Neural progenitor cell (in vitro differentiated cells): ENCODE results near the gene ZMYM5. TPM values are rescaled to one million over a fixed set of nuclear protein-coding genes. Genes with fewer than 3 reads are reported as not detected.
"Not testable (repeated sequence)": the region's sequence is repeated elsewhere in the genome, so short reads cannot be mapped to it uniquely, and the experiment has no call there.

ENCODE experiments used
- DNase-seq: peaks from one replicate; pipeline ENCODE4 v3.0.0-alpha.2; 2016; ENCODE audit warnings: low spot score
- H2AFZ ChIP-seq: fragments of 200-600 bp; sonication (generic); replicated peaks from 2 replicates; pipeline ENCODE4 v1.6.1; 2016; ENCODE audit warnings: antibody characterized with exemption
- H3F3A ChIP-seq: fragments of 200-600 bp; sonication (generic); 2 replicates; pipeline ENCODE4 v1.6.1; 2016; ENCODE audit warnings: antibody characterized with exemption, low read depth
- H3K27ac ChIP-seq: fragments of 200-600 bp; sonication (generic); 2 replicates; pipeline ENCODE4 v1.5.1; 2016; ENCODE audit warnings: mild to moderate bottlenecking
- H3K27me3 ChIP-seq: fragments of 200-600 bp; sonication (generic); 2 replicates; pipeline ENCODE4 v1.6.1; 2016; ENCODE audit warnings: mild to moderate bottlenecking, moderate library complexity
- H3K36me3 ChIP-seq: fragments of 200-600 bp; sonication (generic); 2 replicates; pipeline ENCODE4 v1.5.1; 2016
- H3K4me1 ChIP-seq: fragments of 200-600 bp; sonication (generic); 2 replicates; pipeline ENCODE4 v1.6.1; 2016; ENCODE audit warnings: mixed run types
- H3K4me2 ChIP-seq: fragments of 200-600 bp; sonication (generic); 2 replicates; pipeline ENCODE4 v1.6.1; 2016
- H3K4me3 ChIP-seq: fragments of 200-600 bp; sonication (generic); 2 replicates; pipeline ENCODE4 v1.5.1; 2016
- H3K79me2 ChIP-seq: fragments of 200-600 bp; sonication (generic); 2 replicates; pipeline ENCODE4 v1.6.1; 2016; ENCODE audit warnings: low read depth
- H3K9ac ChIP-seq: fragments of 200-600 bp; sonication (generic); 2 replicates; pipeline ENCODE4 v1.6.1; 2016
- H3K9me3 ChIP-seq: fragments of 200-600 bp; sonication (generic); 2 replicates; pipeline ENCODE4 v1.5.1; 2016; ENCODE audit warnings: low read depth
- H4K20me1 ChIP-seq: fragments of 200-600 bp; sonication (generic); 2 replicates; pipeline ENCODE4 v1.6.1; 2016; ENCODE audit warnings: low read depth
- H3K27ac Mint-ChIP-seq: 3 replicates; pipeline ENCODE4 v1.8.0; 2021; ENCODE audit warnings: mixed read lengths
- H3K27me3 Mint-ChIP-seq: 2 replicates; pipeline ENCODE4 v1.8.0; 2022; ENCODE audit warnings: low read depth, mild to moderate bottlenecking, inconsistent platforms, moderate library complexity, mixed read lengths; ENCODE audit not compliant: insufficient read depth
- H3K36me3 Mint-ChIP-seq: 3 replicates; pipeline ENCODE4 v1.8.0; 2021; ENCODE audit warnings: mixed read lengths
- H3K4me1 Mint-ChIP-seq: 3 replicates; pipeline ENCODE4 v1.8.0; 2021; ENCODE audit warnings: mixed read lengths
- H3K4me3 Mint-ChIP-seq: 3 replicates; pipeline ENCODE4 v1.8.0; 2021; ENCODE audit warnings: mild to moderate bottlenecking, moderate library complexity, mixed read lengths
- H3K9me3 Mint-ChIP-seq: 3 replicates; pipeline ENCODE4 v1.8.0; 2020; ENCODE audit warnings: mixed read lengths
- CTCF ChIP-seq: fragments of 200-600 bp; sonication (generic); IDR thresholded peaks from 2 replicates; pipeline ENCODE4 v1.5.1; 2017; ENCODE audit warnings: antibody characterized with exemption, mild to moderate bottlenecking
- EZH2 ChIP-seq: fragments of 200-600 bp; sonication (generic); IDR thresholded peaks from 2 replicates; pipeline ENCODE4 v1.6.1; 2017; ENCODE audit warnings: antibody characterized with exemption, mild to moderate bottlenecking, moderate library complexity
- EZH2phosphoT487 ChIP-seq: fragments of 200-600 bp; sonication (generic); IDR thresholded peaks from 2 replicates; pipeline ENCODE4 v1.6.1; 2017; ENCODE audit warnings: antibody characterized with exemption
- total RNA-seq: library from RNA; depleted of rRNA; stranded (reverse); fragments of >200 nt; gene quantifications from 2 replicates; pipeline ENCODE4 v1.2.3, GENCODE V29; 2015; ENCODE audit warnings: low replicate concordance

ZMYM5 gene
- total RNA-seq, 1 donor from 2014 or later, result 22.1 TPM

DNA sequence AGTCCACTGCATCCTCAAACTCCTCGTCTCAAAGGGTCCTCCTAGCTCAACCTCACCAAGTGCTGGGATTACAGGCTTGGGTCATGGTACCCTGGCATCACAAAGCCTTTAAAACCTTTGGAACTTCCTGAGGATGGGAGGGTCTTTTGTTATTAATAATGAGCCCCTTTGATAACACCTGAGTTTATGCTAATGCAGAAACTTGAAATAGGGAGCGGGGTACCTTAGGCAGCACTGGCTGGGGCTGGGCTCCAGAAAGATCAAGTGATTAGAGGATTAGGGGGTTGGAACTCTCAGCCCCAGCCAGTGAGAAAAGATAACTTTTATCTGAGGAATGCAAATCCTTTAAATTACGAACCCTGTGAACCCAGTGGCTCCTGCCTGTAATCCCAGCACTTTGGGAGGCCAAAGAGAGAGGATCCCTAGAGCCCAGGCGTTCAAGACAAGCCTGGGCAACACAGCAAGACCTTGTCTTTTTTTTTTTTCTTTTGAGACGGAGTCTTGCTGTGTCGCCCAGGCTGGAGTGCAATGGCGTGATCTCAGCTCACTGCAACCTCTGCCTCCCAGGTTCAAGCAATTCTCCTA is 71.4 kb downstream of the ZMYM5 start:
- peaks cover 3% of the 10 kb centered on the region for H3K4me1 Mint-ChIP-seq
- peak; percentile 21 for DNase-seq
- no peaks in the 10 kb centered on the region for H3K36me3 ChIP-seq
- no peak overlapping the region for H3K27ac Mint-ChIP-seq
- no peaks in the 10 kb centered on the region for H3K36me3 Mint-ChIP-seq
- no peaks in the 10 kb centered on the region for H3K9me3 Mint-ChIP-seq
- H3K4me3 Mint-ChIP-seq, result no peak overlapping the region
- no peak overlapping the region for H3K4me2 ChIP-seq
- H3K4me1 ChIP-seq, result no peaks in the 10 kb centered on the region
- H3F3A ChIP-seq, result peaks cover 15% of the 10 kb centered on the region
- H3K79me2 ChIP-seq, result no peaks in the 10 kb centered on the region
- no peak overlapping the region for H3K9ac ChIP-seq
- no peak overlapping the region for H3K27ac ChIP-seq
- H4K20me1 ChIP-seq, result no peaks in the 10 kb centered on the region
- H3K27me3 ChIP-seq, result no peaks in the 10 kb centered on the region
- no peaks in the 10 kb centered on the region for H3K9me3 ChIP-seq
- peaks cover 2% of the 10 kb centered on the region for H3K27me3 Mint-ChIP-seq
- no peak for TF ChIP-seq EZH2phosphoT487
- no peak for TF ChIP-seq CTCF
- TF ChIP-seq EZH2, result no peak
- no peak overlapping the region for H2AFZ ChIP-seq
- no peak overlapping the region for H3K4me3 ChIP-seq

DNA sequence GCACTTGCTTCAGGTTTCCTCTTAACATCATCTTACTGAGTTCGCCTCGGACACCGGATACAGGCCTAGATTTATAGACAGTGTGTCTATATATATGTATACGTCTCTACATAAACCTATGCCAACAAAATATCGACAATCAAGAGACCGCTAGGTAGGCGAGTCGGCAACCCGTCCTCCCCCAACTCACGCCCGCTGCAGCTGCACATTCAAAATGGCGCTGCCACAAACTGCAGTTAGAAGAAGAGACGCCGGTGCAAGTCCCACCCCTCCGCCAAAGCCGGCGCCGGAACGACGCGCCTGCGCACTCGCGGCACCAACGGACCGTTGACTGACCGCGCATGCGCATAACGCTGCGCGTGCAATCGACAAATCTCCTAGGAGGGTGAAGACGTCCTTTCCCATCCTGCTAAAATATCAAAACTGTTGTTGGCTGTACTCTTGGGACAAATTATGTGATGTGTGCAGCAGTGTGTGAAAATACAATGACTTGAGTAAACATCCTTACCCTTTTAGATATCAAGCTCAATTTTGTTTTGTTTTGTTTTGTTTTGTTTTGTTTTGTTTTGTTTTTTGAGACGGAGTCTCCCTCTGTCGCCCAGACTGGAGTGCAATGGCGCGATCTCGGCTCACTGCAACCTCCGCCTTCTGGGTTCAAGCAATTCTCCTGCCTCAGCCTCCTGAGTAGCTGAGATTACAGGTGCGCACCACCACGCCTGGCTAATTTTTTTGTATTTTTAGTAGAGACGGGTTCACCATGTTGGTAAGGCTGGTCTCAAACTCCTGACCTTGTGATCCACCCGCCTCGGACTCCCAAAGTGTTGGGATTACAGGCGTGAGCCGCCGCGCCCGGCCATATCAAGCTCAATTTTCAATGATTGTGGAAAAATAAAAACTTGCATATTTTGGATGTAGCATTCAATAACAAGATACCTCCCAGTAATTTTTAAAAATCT is 80.4 kb downstream of the ZMYM5 start, which contains the start of gene PSPC1:
Gene PSPC1, minus strand, starts transcription at position 219 of the 956 bp plus-strand sequence. Its CDS starts 188 bp downstream, at position 31.
- H3K4me1 ChIP-seq, H3K4me1 Mint-ChIP-seq, H3K27me3 Mint-ChIP-seq, H3K9me3 Mint-ChIP-seq, H3K36me3 ChIP-seq, H3K27me3 ChIP-seq, H4K20me1 ChIP-seq, H3K9me3 ChIP-seq: not testable (repeated sequence)
- H2AFZ ChIP-seq, result peak within 1 kb of the TSS; percentile 60
- H3K4me3 ChIP-seq, result peak within 1 kb of the TSS; percentile 86
- Mint-ChIP-seq H3K27ac (peak within 1 kb of the TSS; percentile 98), H3K4me3 (peak within 1 kb of the TSS; percentile 97), H3K36me3 (peaks cover 10% of the 10 kb centered on the region)
- H3K4me2 ChIP-seq, result peak within 1 kb of the TSS; percentile 84
- H3F3A ChIP-seq, result peaks cover 11% of the 10 kb centered on the region
- H3K79me2 ChIP-seq, result peaks cover 26% of the 10 kb centered on the region
- H3K9ac ChIP-seq, result peak within 1 kb of the TSS; percentile 89
- peak; percentile 96 for DNase-seq
- H3K27ac ChIP-seq, result peak within 1 kb of the TSS; percentile 59

- peak overlapping the region; percentile 89 for H3K9ac ChIP-seq
- H2AFZ ChIP-seq, result no peak overlapping the region
- peak overlapping the region; percentile 97 for H3K4me3 Mint-ChIP-seq
- peaks cover 14% of the 10 kb centered on the region for H3K9me3 Mint-ChIP-seq
- peaks cover 13% of the 10 kb centered on the region for H3K36me3 Mint-ChIP-seq
- peaks cover 3% of the 10 kb centered on the region for H4K20me1 ChIP-seq
- no peaks in the 10 kb centered on the region for H3K36me3 ChIP-seq
- H3K27me3 Mint-ChIP-seq, result peaks cover 8% of the 10 kb centered on the region
- TF ChIP-seq EZH2phosphoT487 (no peak), CTCF (no peak), EZH2 (no peak)
- peak overlapping the region; percentile 59 for H3K27ac ChIP-seq
- H3F3A ChIP-seq, result peaks cover 11% of the 10 kb centered on the region
- peak overlapping the region; percentile 84 for H3K4me2 ChIP-seq
- no peaks in the 10 kb centered on the region for H3K27me3 ChIP-seq
- peaks cover 4% of the 10 kb centered on the region for H3K4me1 Mint-ChIP-seq
- no peaks in the 10 kb centered on the region for H3K4me1 ChIP-seq
- H3K79me2 ChIP-seq, result peaks cover 35% of the 10 kb centered on the region
- H3K27ac Mint-ChIP-seq, result peak overlapping the region; percentile 98
- peak overlapping the region; percentile 86 for H3K4me3 ChIP-seq
- H3K9me3 ChIP-seq, result peaks cover 7% of the 10 kb centered on the region
- DNase-seq, result peak; percentile 58
Measured at GRCh38 chr13:19782049-19782726, 81.3 kb downstream of the ZMYM5 start.
